H1 (cell line): ENCODE results near the gene RASSF4. TPM values are rescaled to one million over a fixed set of nuclear protein-coding genes. Genes with fewer than 3 reads are reported as not detected.

ENCODE experiments used
- CTCF ChIA-PET: fragments of 300-600 bp; sonication (Branson Sonifier 250); formaldehyde crosslinking; loops from one replicate; lab custom pipeline; 2021; ENCODE audit not compliant: partially characterized antibody; lab: Charles Lee
- POLR2A ChIA-PET: fragments of 300-600 bp; sonication (Branson Sonifier 250); formaldehyde crosslinking; loops from one replicate; lab custom pipeline; 2021; ENCODE audit warnings: inconsistent platforms; ENCODE audit not compliant: partially characterized antibody; lab: Charles Lee
- DNase-seq, 2 experiments: peaks; one replicate each; pipeline versions ENCODE4 v3.0.0 to v3.0.0-alpha.2; 2010 to 2022; ENCODE audit warnings: low spot score in 2 of 2, low read depth in 1 of 2, mixed read lengths in 1 of 2
- FAIRE-seq: peaks from 2 replicates; lab custom pipeline; 2011; peaks lifted over from hg19 to GRCh38; lab: Jason Lieb, UNC
- H2AFZ ChIP-seq: 2 replicates; pipeline ENCODE4 v1.8.1; 2012; ENCODE audit warnings: low read length, inconsistent platforms
- H2AK5ac ChIP-seq: 2 replicates; pipeline ENCODE4 v1.6.1; 2013; ENCODE audit warnings: low read depth, low read length
- H2BK120ac ChIP-seq: replicated peaks from 2 replicates; pipeline ENCODE3; 2013; ENCODE audit warnings: low read depth, low read length, inconsistent platforms
- H2BK12ac ChIP-seq: 2 replicates; pipeline ENCODE4 v1.6.1; 2013; ENCODE audit warnings: low read depth, low read length
- H2BK15ac ChIP-seq: 2 replicates; pipeline ENCODE4 v1.6.1; 2013; ENCODE audit warnings: low read length
- H2BK20ac ChIP-seq: 2 replicates; pipeline ENCODE4 v1.6.1; 2013; ENCODE audit warnings: low read length
- H2BK5ac ChIP-seq: 2 replicates; pipeline ENCODE4 v1.6.1; 2013; ENCODE audit warnings: low read depth, low read length
- H3K14ac ChIP-seq: 2 replicates; pipeline ENCODE4 v1.6.1; 2013; ENCODE audit warnings: inconsistent platforms; ENCODE audit not compliant: insufficient read length
- H3K18ac ChIP-seq: 2 replicates; pipeline ENCODE4 v1.6.1; 2013; ENCODE audit warnings: low read length; ENCODE audit errors: extremely low read depth
- H3K23ac ChIP-seq: 2 replicates; pipeline ENCODE4 v1.6.1; 2013; ENCODE audit warnings: inconsistent platforms; ENCODE audit not compliant: insufficient read length
- H3K23me2 ChIP-seq: 2 replicates; pipeline ENCODE4 v1.6.1; 2013; ENCODE audit warnings: low read depth, low read length
- H3K27ac ChIP-seq: 2 replicates; pipeline ENCODE4 v1.6.1; 2011; ENCODE audit warnings: low read depth, low read length, inconsistent platforms
- H3K27me3 ChIP-seq, 4 experiments: replicated peaks in 1 of 4; 1 replicate in 1 of 4; 2 replicates in 3 of 4; pipeline versions ENCODE4 v1.6.1 to v1.8.1; 2011 to 2013; ENCODE audit warnings: low read length in 3 of 4, mild to moderate bottlenecking in 3 of 4, inconsistent platforms in 2 of 4, mixed read lengths in 2 of 4, moderate library complexity in 1 of 4; ENCODE audit not compliant: control insufficient read depth in 3 of 4, insufficient read depth in 3 of 4; ENCODE audit errors: extremely low read depth in 1 of 4
- H3K36me3 ChIP-seq, 4 experiments: 2 replicates each; pipeline versions ENCODE4 v1.6.1 to v1.8.1; 2011 to 2013; ENCODE audit warnings: mild to moderate bottlenecking in 4 of 4, low read length in 3 of 4, moderate library complexity in 2 of 4, control low read depth in 1 of 4, inconsistent platforms in 1 of 4; ENCODE audit not compliant: insufficient read depth in 4 of 4, control insufficient read depth in 2 of 4
- H3K4ac ChIP-seq: replicated peaks from 2 replicates; pipeline ENCODE3; 2013; ENCODE audit warnings: low read length, low read depth, mixed read lengths, inconsistent platforms; ENCODE audit not compliant: insufficient read length
- H3K4me1 ChIP-seq, 4 experiments: replicated peaks in 1 of 4; 1 replicate in 1 of 4; 2 replicates in 3 of 4; pipeline versions ENCODE4 v1.6.1 to v1.8.1; 2011 to 2013; ENCODE audit warnings: low read length in 3 of 4, inconsistent platforms in 2 of 4, mixed read lengths in 1 of 4; ENCODE audit not compliant: insufficient read depth in 4 of 4, control insufficient read depth in 3 of 4
- H3K4me2 ChIP-seq, 2 experiments: 2 replicates each; pipeline versions ENCODE4 v1.6.1 to v1.8.1; 2011 to 2013; ENCODE audit warnings: low read depth in 2 of 2, low read length in 2 of 2, control low read depth in 1 of 2, inconsistent platforms in 1 of 2, mild to moderate bottlenecking in 1 of 2; ENCODE audit not compliant: insufficient read depth in 1 of 2
- H3K4me3 ChIP-seq, 4 experiments: fragments of 200-600, 300-600 bp in 1 of 4; sonication (generic), shearing (Covaris generic), sonication (Bioruptor Twin) in 1 of 4; 2 replicates each; pipeline versions ENCODE4 v1.5.1 to v1.8.1; 2011 to 2016; ENCODE audit warnings: low read length in 4 of 4, low read depth in 3 of 4, control low read depth in 2 of 4, inconsistent platforms in 2 of 4, mild to moderate bottlenecking in 2 of 4, mixed read lengths in 1 of 4, moderate library complexity in 1 of 4; ENCODE audit not compliant: insufficient read depth in 2 of 4; ENCODE audit errors: extremely low read depth in 1 of 4
- H3K56ac ChIP-seq: replicated peaks from 2 replicates; pipeline ENCODE3; 2013; ENCODE audit warnings: low read depth, mild to moderate bottlenecking, mixed read lengths, low read length, inconsistent platforms; ENCODE audit not compliant: insufficient read length
- H3K79me1 ChIP-seq: 2 replicates; pipeline ENCODE4 v1.6.1; 2013; ENCODE audit warnings: low read depth, low read length, control low read depth
- H3K79me2 ChIP-seq, 2 experiments: 2 replicates each; pipeline versions ENCODE4 v1.6.1 to v1.8.1; 2012 to 2013; ENCODE audit warnings: low read length in 2 of 2, mild to moderate bottlenecking in 2 of 2, inconsistent platforms in 1 of 2; ENCODE audit not compliant: insufficient read depth in 2 of 2, control insufficient read depth in 1 of 2
- H3K9ac ChIP-seq, 4 experiments: replicated peaks in 1 of 4; 1 replicate in 1 of 4; 2 replicates in 3 of 4; pipeline versions ENCODE4 v1.6.1 to v1.8.1; 2011 to 2013; ENCODE audit warnings: low read depth in 3 of 4, low read length in 3 of 4, control low read depth in 2 of 4, mild to moderate bottlenecking in 2 of 4, moderate library complexity in 2 of 4, inconsistent platforms in 1 of 4; ENCODE audit errors: extremely low read depth in 1 of 4
- H3K9me3 ChIP-seq, 2 experiments: 2 replicates each; pipeline versions ENCODE4 v1.6.1 to v1.8.1; 2012 to 2013; ENCODE audit warnings: mild to moderate bottlenecking in 2 of 2, moderate library complexity in 2 of 2, control low read depth in 1 of 2, inconsistent platforms in 1 of 2, low read depth in 1 of 2, low read length in 1 of 2, mixed read lengths in 1 of 2; ENCODE audit not compliant: insufficient read depth in 2 of 2
- H4K20me1 ChIP-seq, 2 experiments: replicated peaks in 1 of 2; 2 replicates each; pipeline versions ENCODE3 to v1.8.1; 2011 to 2013; ENCODE audit warnings: inconsistent platforms in 2 of 2, low read length in 2 of 2, mild to moderate bottlenecking in 1 of 2; ENCODE audit not compliant: insufficient read depth in 2 of 2, control insufficient read depth in 1 of 2
- H4K5ac ChIP-seq: 2 replicates; pipeline ENCODE4 v1.6.1; 2013; ENCODE audit warnings: low read length, low read depth, mixed read lengths, inconsistent platforms; ENCODE audit not compliant: insufficient read length
- H4K8ac ChIP-seq: 2 replicates; pipeline ENCODE4 v1.8.0; 2013; ENCODE audit warnings: mild to moderate bottlenecking, moderate library complexity, low read length, inconsistent platforms; ENCODE audit not compliant: insufficient read depth; ENCODE audit errors: extremely low read depth
- H4K91ac ChIP-seq: replicated peaks from 2 replicates; pipeline ENCODE3; 2013; ENCODE audit warnings: low read length, mixed read lengths, inconsistent platforms; ENCODE audit not compliant: insufficient read length
- BCL11A ChIP-seq, 2 experiments: IDR thresholded peaks; one replicate each; pipeline ENCODE4 v1.6.1; 2011; ENCODE audit warnings: low read depth in 2 of 2, low read length in 2 of 2, mild to moderate bottlenecking in 2 of 2
- CEBPB ChIP-seq: IDR thresholded peaks from 2 replicates; pipeline ENCODE4 v1.6.1; 2012; ENCODE audit warnings: low read depth, low read length
- CHD2 ChIP-seq: IDR thresholded peaks from 2 replicates; pipeline ENCODE4 v1.6.1; 2012; ENCODE audit warnings: low read length, improper control_type of control experiment
- CTBP2 ChIP-seq: IDR thresholded peaks from 2 replicates; pipeline ENCODE4 v1.7.0; 2011; ENCODE audit warnings: borderline replicate concordance, mild to moderate bottlenecking, moderate library complexity, mixed read lengths, low read length; ENCODE audit not compliant: insufficient read depth, insufficient read length
- EP300 ChIP-seq, 2 experiments: IDR thresholded peaks; 1 replicate in 1 of 2; 2 replicates in 1 of 2; pipeline ENCODE4 v1.6.1; 2011 to 2012; ENCODE audit warnings: low read depth in 2 of 2, low read length in 2 of 2, mild to moderate bottlenecking in 2 of 2, borderline replicate concordance in 1 of 2, inconsistent platforms in 1 of 2, moderate library complexity in 1 of 2
- SIN3A ChIP-seq, 2 experiments: IDR thresholded peaks in 1 of 2; conservative IDR thresholded peaks in 1 of 2; 2 replicates each; pipeline ENCODE4 v1.6.1; 2011 to 2012; ENCODE audit warnings: low read length in 2 of 2, improper control_type of control experiment in 1 of 2, low read depth in 1 of 2, mild to moderate bottlenecking in 1 of 2
- SUZ12 ChIP-seq: fragments of 200-600 bp; sonication (generic); IDR thresholded peaks from 2 replicates; pipeline ENCODE4 v1.6.1; 2012; ENCODE audit warnings: mild to moderate bottlenecking, inconsistent platforms, low read length, moderate library complexity, mixed read lengths
- TAF7 ChIP-seq: optimal IDR thresholded peaks from 2 replicates; pipeline ENCODE3; 2011; ENCODE audit warnings: low read depth, mild to moderate bottlenecking, inconsistent platforms, low read length, moderate library complexity, borderline replicate concordance
- TCF12 ChIP-seq: IDR thresholded peaks from 2 replicates; pipeline ENCODE4 v1.6.1; 2011; ENCODE audit warnings: low read depth, mild to moderate bottlenecking, low read length
- WGBS, 2 experiments: shearing (Covaris generic) in 1 of 2; methylation state at CpG; one replicate each; pipeline versions ENCODE4 v1.1.6 to v1.1.7; 2013 to 2015; ENCODE audit warnings: low lambda C conversion rate in 2 of 2, mixed read lengths in 2 of 2, inconsistent platforms in 1 of 2, low coverage in 1 of 2, missing lambda C conversion rate in 1 of 2; ENCODE audit not compliant: insufficient replicate concordance in 2 of 2, insufficient coverage in 1 of 2, insufficient read length in 1 of 2; ENCODE audit errors: extremely low coverage in 1 of 2, missing lambda C conversion rate in 1 of 2; 5-methylcytosine and 5-hydroxymethylcytosine counted together
- polyA plus RNA-seq, 7 experiments: library from polyadenylated mRNA; depleted of rRNA in 3 of 7; stranded (reverse) in 5 of 7; unstranded in 2 of 7; fragments of >200 nt in 5 of 7; fragments of 200-250 nt in 2 of 7; gene quantifications; 1 replicate in 5 of 7; 2 replicates in 1 of 7; 4 replicates in 1 of 7; pipeline versions ENCODE4 v1.2.1 to v1.2.3, GENCODE V29; 2011 to 2013; ENCODE audit warnings: missing spikeins in 2 of 7, mixed read lengths in 2 of 7
- total RNA-seq: library from RNA; stranded (reverse); fragmentation: NEBNext Ultra II Directional; extraction: Animal tissue kit (Norgen Biotek cat#: 25700); gene quantifications from 2 replicates; pipeline ENCODE4 v1.2.1, GENCODE V29; 2021

RASSF4 gene
- total and polyA plus RNA-seq, 2 of the 8 experiments (the other 6 are each of a cell fraction or from before 2014, with no cell fraction given), result 14.3 to 14.5 TPM

DNA sequence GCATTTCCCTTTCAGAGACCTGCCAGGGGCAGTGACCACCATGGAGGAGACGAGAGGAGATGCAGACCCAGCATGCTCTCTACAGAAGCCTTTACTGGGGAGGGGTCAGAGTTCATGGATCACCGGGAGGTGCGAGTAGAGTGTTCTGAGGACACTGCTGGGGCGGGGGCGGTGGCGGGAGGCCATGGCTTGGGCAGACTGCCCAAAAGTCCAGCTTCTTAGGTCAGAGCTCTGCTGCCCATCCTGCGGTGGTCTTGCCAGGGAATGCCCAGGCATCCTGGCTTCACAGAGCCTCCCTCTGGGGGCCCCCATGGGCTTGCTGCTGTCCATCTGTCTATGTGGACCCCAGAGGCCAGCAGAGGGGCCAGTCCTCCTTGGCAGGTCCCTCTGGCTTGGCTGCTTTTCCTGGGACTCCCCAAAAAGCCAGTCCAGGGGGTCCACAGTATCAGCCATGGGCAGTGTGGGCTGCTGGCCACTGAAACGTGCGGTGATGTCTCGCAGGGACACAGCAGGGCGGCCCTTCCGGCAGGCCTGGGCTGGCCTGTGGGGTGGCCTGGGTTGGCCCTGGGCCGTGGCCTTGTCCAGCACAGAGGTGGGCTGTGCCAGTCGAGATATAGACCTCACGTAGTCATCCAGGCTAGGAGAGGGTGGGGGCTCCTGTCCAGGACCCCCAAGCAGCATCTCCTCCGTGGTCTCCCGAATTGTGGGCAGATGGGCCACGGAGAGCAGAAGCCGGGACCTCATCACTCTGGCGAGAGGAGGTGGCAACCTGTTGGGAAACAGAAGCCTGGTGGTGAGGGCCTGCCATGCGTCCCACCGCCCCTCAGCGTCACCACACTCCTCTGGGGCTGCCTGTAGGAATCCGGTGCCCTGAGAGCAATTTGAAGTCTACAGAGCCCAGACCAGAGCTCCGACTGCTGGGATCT is 17.9 kb downstream of the RASSF4 start:
- Histone ChIP-seq H4K20me1 (no peaks in the 10 kb centered on the region), H2AFZ (no peak overlapping the region), H4K91ac (peak overlapping the region; percentile 20), H3K4ac (peak overlapping the region; percentile 22), H3K79me1 (no peaks in the 10 kb centered on the region), H3K4me3 (peak overlapping the region in 1 of 4 experiments; percentile 49; a peak in 1 of 8 replicates), H2BK20ac (no peak overlapping the region), H4K8ac (no peak overlapping the region; the same call in 1 of the 2 replicates), H2BK12ac (0 out of 2 replicates have a peak overlapping the region, but pooled peaks have one; percentile 60), H3K27ac (no peak overlapping the region), H3K18ac (no peak overlapping the region), H3K9ac (no peak overlapping the region), H2AK5ac (no peak overlapping the region), H3K4me2 (no peak overlapping the region; a peak in 1 of 4 replicates), H4K5ac (no peak overlapping the region), H3K56ac (no peak overlapping the region), H3K23me2 (peaks cover 11% of the 10 kb centered on the region; the same call in 1 of the 2 replicates), H3K9me3 (no peaks in the 10 kb centered on the region), H3K36me3 (no peaks in the 10 kb centered on the region), H3K4me1 (peaks cover 26 to 62% (median 42%) of the 10 kb centered on the region in 4 experiments), H3K79me2 (no peaks in the 10 kb centered on the region), H2BK5ac (no peak overlapping the region), H2BK15ac (no peak overlapping the region), H3K23ac (no peak overlapping the region), H3K14ac (no peak overlapping the region), H2BK120ac (no peak overlapping the region), H3K27me3 (no peaks in the 10 kb centered on the region)
- DNase-seq (no peak), FAIRE-seq (no peak)
- POLR2A ChIA-PET, result interaction anchor here (1.0 to 3.3 kb wide), 9 partner anchors 10 to 42 kb away, joined by 3 to 23 read pairs (median 5); partner anchors contain the start of gene ZNF22
- 80% methylated on average over 23 of the region's 25 CpGs; no CpG with 5 or more reads in 1 of the 2 experiments for WGBS, 2 experiments
- CTCF ChIA-PET, result interaction anchor here (0.6 to 4.1 kb wide), 13 partner anchors 8 to 302 kb away, joined by 3 to 41 read pairs (median 5); partner anchors contain the start of gene RASSF4
- TF ChIP-seq EP300 (IDR thresholded peaks at IDR 0.05; ENCODE audit: borderline replicate concordance in 1 of 2, low read depth in 2 of 2, low read length in 2 of 2) (no peak), CTBP2 (no peak), SIN3A (conservative IDR thresholded peaks at IDR 0.05 in 1 of 2, IDR thresholded peaks at IDR 0.05 in 1 of 2; ENCODE audit: low read depth in 1 of 2, low read length in 2 of 2) (no peak), CEBPB (no peak), TAF7 (no peak), BCL11A (IDR thresholded peaks at IDR 0.05; ENCODE audit: low read depth in 2 of 2, low read length in 2 of 2) (no peak), SUZ12 (no peak), TCF12 (no peak), CHD2 (no peak)
